H9 (cell line): Measurements from ENCODE around the gene CORIN. TPM values are rescaled to one million over a fixed set of nuclear protein-coding genes. Genes with fewer than 3 reads are reported as not detected.

Experiments
- DNase-seq: peaks from one replicate; pipeline ENCODE4 v3.0.0-alpha.2; 2017
- H2AFZ ChIP-seq: one replicate; pipeline ENCODE4 v1.6.1; 2013; ENCODE audit warnings: mild to moderate bottlenecking, low read length, control low read depth, moderate library complexity
- H2AK5ac ChIP-seq: 2 replicates; pipeline ENCODE4 v1.6.1; 2013; ENCODE audit warnings: low read length, control low read depth, mixed read lengths; ENCODE audit not compliant: insufficient read length
- H2BK120ac ChIP-seq: one replicate; pipeline ENCODE4 v1.6.1; 2013; ENCODE audit warnings: low read depth, mild to moderate bottlenecking, low read length, control low read depth, inconsistent platforms; ENCODE audit not compliant: poor library complexity, severe bottlenecking
- H2BK12ac ChIP-seq: 2 replicates; pipeline ENCODE4 v1.6.1; 2013; ENCODE audit warnings: low read length, control low read depth, mixed read lengths, low read depth; ENCODE audit not compliant: insufficient read length
- H2BK15ac ChIP-seq: 2 replicates; pipeline ENCODE4 v1.6.1; 2013; ENCODE audit warnings: low read depth, low read length, control low read depth
- H2BK20ac ChIP-seq: one replicate; pipeline ENCODE4 v1.6.1; 2013; ENCODE audit warnings: low read depth, mild to moderate bottlenecking, low read length, control low read depth, inconsistent platforms; ENCODE audit not compliant: poor library complexity, severe bottlenecking
- H2BK5ac ChIP-seq: 2 replicates; pipeline ENCODE4 v1.6.1; 2013; ENCODE audit warnings: low read length, control low read depth, mixed read lengths; ENCODE audit not compliant: insufficient read length
- H3K14ac ChIP-seq: 2 replicates; pipeline ENCODE4 v1.6.1; 2013; ENCODE audit warnings: low read length, control low read depth; ENCODE audit not compliant: insufficient read depth
- H3K18ac ChIP-seq: 2 replicates; pipeline ENCODE4 v1.6.1; 2013; ENCODE audit warnings: low read depth, mild to moderate bottlenecking, mixed read lengths, low read length, control low read depth; ENCODE audit not compliant: insufficient read length
- H3K23ac ChIP-seq: 2 replicates; pipeline ENCODE4 v1.6.1; 2013; ENCODE audit warnings: low read length, control low read depth, mixed read lengths, low read depth; ENCODE audit not compliant: insufficient read length
- H3K23me2 ChIP-seq: 2 replicates; pipeline ENCODE4 v1.6.1; 2013; ENCODE audit warnings: low read depth, mild to moderate bottlenecking, mixed read lengths, low read length, control low read depth; ENCODE audit not compliant: insufficient read length, poor library complexity, severe bottlenecking
- H3K27ac ChIP-seq: 2 replicates; pipeline ENCODE4 v1.5.1; 2013; ENCODE audit warnings: low read length, control low read depth, mixed read lengths, low read depth; ENCODE audit not compliant: insufficient read length
- H3K27me3 ChIP-seq: 2 replicates; pipeline ENCODE4 v1.6.1; 2013; ENCODE audit warnings: low read length, control low read depth, inconsistent platforms; ENCODE audit not compliant: insufficient read depth
- H3K4ac ChIP-seq: 2 replicates; pipeline ENCODE4 v1.6.1; 2013; ENCODE audit warnings: low read depth, mild to moderate bottlenecking, control low read depth, inconsistent platforms, low read length, moderate library complexity
- H3K4me1 ChIP-seq: 2 replicates; pipeline ENCODE4 v1.6.1; 2013; ENCODE audit warnings: low read length, control low read depth, inconsistent platforms; ENCODE audit not compliant: insufficient read depth
- H3K4me2 ChIP-seq: 2 replicates; pipeline ENCODE4 v1.6.1; 2013; ENCODE audit warnings: low read length, control low read depth, mixed read lengths; ENCODE audit not compliant: insufficient read length, insufficient read depth
- H3K56ac ChIP-seq: 2 replicates; pipeline ENCODE4 v1.6.1; 2013; ENCODE audit warnings: low read depth, mild to moderate bottlenecking, mixed read lengths, low read length, control low read depth; ENCODE audit not compliant: insufficient read length
- H3K79me1 ChIP-seq: 2 replicates; pipeline ENCODE4 v1.6.1; 2013; ENCODE audit warnings: low read depth, mild to moderate bottlenecking, moderate library complexity, low read length, control low read depth, inconsistent platforms; ENCODE audit not compliant: insufficient read depth, poor library complexity, severe bottlenecking
- H3K79me2 ChIP-seq: 2 replicates; pipeline ENCODE4 v1.6.1; 2013; ENCODE audit warnings: low read length, control low read depth, inconsistent platforms; ENCODE audit not compliant: insufficient read depth
- H3K9ac ChIP-seq: 2 replicates; pipeline ENCODE4 v1.6.1; 2013; ENCODE audit warnings: low read length, control low read depth, mixed read lengths; ENCODE audit not compliant: insufficient read length; ENCODE audit errors: extremely low read depth
- H3K9me3 ChIP-seq: one replicate; pipeline ENCODE4 v1.6.1; 2013; ENCODE audit warnings: low read depth, low read length, inconsistent platforms; ENCODE audit not compliant: control insufficient read depth
- H3T11ph ChIP-seq: one replicate; pipeline ENCODE4 v1.6.1; 2013; ENCODE audit warnings: mild to moderate bottlenecking, low read length, control low read depth, inconsistent platforms
- H4K20me1 ChIP-seq: one replicate; pipeline ENCODE4 v1.6.1; 2013; ENCODE audit not compliant: control insufficient read depth, insufficient read length, insufficient read depth
- H4K5ac ChIP-seq: 2 replicates; pipeline ENCODE4 v1.6.1; 2013; ENCODE audit warnings: low read depth, mild to moderate bottlenecking, mixed read lengths, low read length, control low read depth; ENCODE audit not compliant: insufficient read length
- H4K8ac ChIP-seq: replicated peaks from 2 replicates; pipeline ENCODE4 v1.6.1; 2013; ENCODE audit warnings: low read length, control low read depth, mixed read lengths, low read depth; ENCODE audit not compliant: insufficient read length
- H4K91ac ChIP-seq: 2 replicates; pipeline ENCODE4 v1.6.1; 2013; ENCODE audit warnings: low read depth, mild to moderate bottlenecking, moderate library complexity, mixed read lengths, low read length, control low read depth; ENCODE audit not compliant: insufficient read length
- H3K27ac Mint-ChIP-seq, 3 experiments: 2 replicates in 2 of 3; 3 replicates in 1 of 3; pipeline ENCODE4 v1.8.0; 2020 to 2021; ENCODE audit warnings: mixed read lengths in 3 of 3, mild to moderate bottlenecking in 1 of 3, moderate library complexity in 1 of 3
- H3K27me3 Mint-ChIP-seq: 2 replicates; pipeline ENCODE4 v1.8.0; 2021; ENCODE audit warnings: low read depth, mild to moderate bottlenecking, moderate library complexity, mixed read lengths
- H3K36me3 Mint-ChIP-seq, 3 experiments: 2 replicates in 2 of 3; 3 replicates in 1 of 3; pipeline ENCODE4 v1.8.0; 2020 to 2021; ENCODE audit warnings: low read depth in 3 of 3, mixed read lengths in 3 of 3; ENCODE audit not compliant: insufficient read depth in 1 of 3
- H3K4me1 Mint-ChIP-seq, 2 experiments: 2 replicates each; pipeline ENCODE4 v1.8.0; 2020; ENCODE audit warnings: mixed read lengths in 2 of 2
- H3K4me3 Mint-ChIP-seq, 2 experiments: 2 replicates in 1 of 2; 3 replicates in 1 of 2; pipeline ENCODE4 v1.8.0; 2020 to 2021; ENCODE audit warnings: mild to moderate bottlenecking in 2 of 2, mixed read lengths in 2 of 2, moderate library complexity in 1 of 2
- H3K9me3 Mint-ChIP-seq, 2 experiments: 2 replicates in 1 of 2; 3 replicates in 1 of 2; pipeline ENCODE4 v1.8.0; 2020; ENCODE audit warnings: mild to moderate bottlenecking in 2 of 2, mixed read lengths in 2 of 2, moderate library complexity in 1 of 2
- WGBS: extraction: QIAGEN DNeasy Blood & Tissue Kit; methylation state at CpG from one replicate; pipeline ENCODE4 v1.1.7; 2013; ENCODE audit warnings: missing lambda C conversion rate, low lambda C conversion rate, mixed read lengths; ENCODE audit not compliant: insufficient read length; ENCODE audit errors: extremely low coverage; 5-methylcytosine and 5-hydroxymethylcytosine counted together
- total RNA-seq: library from RNA; stranded (reverse); gene quantifications from 2 replicates; pipeline ENCODE4 v1.2.1, GENCODE V29; 2021
- TF ChIP-seq, protein P1 (sequence below): fragments of 200-600 bp; sonication (generic); conservative IDR thresholded peaks from 3 replicates; pipeline ENCODE4 v1.8.0; 2021; ENCODE audit warnings: antibody characterized with exemption, mild to moderate bottlenecking

Gene CORIN
- total RNA-seq, 1 experiment from 2014 or later, result 0.39 TPM

DNA sequence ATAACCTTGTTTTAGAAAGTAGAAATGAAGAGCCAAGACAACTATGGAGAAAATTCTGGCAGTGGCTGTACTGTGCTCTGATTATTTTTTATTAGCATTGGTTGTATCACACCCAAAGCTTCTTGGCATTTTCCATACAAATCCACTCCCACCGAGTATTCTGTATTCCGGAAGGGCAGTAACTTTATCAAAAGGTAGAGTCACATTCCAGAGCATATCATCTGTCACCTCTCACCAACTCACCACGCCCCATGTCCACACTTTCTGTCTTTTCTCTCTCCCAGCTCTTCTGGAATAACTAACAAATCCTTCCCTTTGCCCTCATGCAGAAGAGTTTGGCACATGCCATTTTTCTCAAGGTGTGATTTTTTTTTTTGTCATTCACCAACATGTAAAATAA, 52.7 kb downstream of the CORIN start:
- no peak overlapping the region for H4K8ac ChIP-seq
- no peaks in the 10 kb centered on the region for H3K27me3 Mint-ChIP-seq
- no peaks in the 10 kb centered on the region for H3K27me3 ChIP-seq
- no peaks in the 10 kb centered on the region for H3K4me1 Mint-ChIP-seq
- no peaks in the 10 kb centered on the region for H3K23me2 ChIP-seq
- H3K4me1 ChIP-seq, result no peaks in the 10 kb centered on the region
- no peak overlapping the region for H3T11ph ChIP-seq
- no peaks in the 10 kb centered on the region for H3K79me1 ChIP-seq
- H3K27ac Mint-ChIP-seq, result no peak overlapping the region
- H3K9ac ChIP-seq, result no peak overlapping the region
- H3K4ac ChIP-seq, result no peak overlapping the region
- no peak overlapping the region for H2BK5ac ChIP-seq
- no peak for DNase-seq
- H3K79me2 ChIP-seq, result no peaks in the 10 kb centered on the region
- no peaks in the 10 kb centered on the region for H3K9me3 ChIP-seq
- H3K27ac ChIP-seq, result no peak overlapping the region
- H2BK15ac ChIP-seq, result no peak overlapping the region
- no peak overlapping the region for H3K56ac ChIP-seq
- H3K9me3 Mint-ChIP-seq, result no peaks in the 10 kb centered on the region; a peak in 1 of 5 replicates
- H2BK120ac ChIP-seq, result no peak overlapping the region
- no peak overlapping the region for H3K4me2 ChIP-seq
- no peak overlapping the region for H3K18ac ChIP-seq
- no peak overlapping the region for H2BK20ac ChIP-seq
- H4K91ac ChIP-seq, result no peak overlapping the region
- no peak overlapping the region for H3K23ac ChIP-seq
- H3K14ac ChIP-seq, result no peak overlapping the region
- H3K4me3 Mint-ChIP-seq, result no peak overlapping the region
- TF ChIP-seq, protein P1, sequence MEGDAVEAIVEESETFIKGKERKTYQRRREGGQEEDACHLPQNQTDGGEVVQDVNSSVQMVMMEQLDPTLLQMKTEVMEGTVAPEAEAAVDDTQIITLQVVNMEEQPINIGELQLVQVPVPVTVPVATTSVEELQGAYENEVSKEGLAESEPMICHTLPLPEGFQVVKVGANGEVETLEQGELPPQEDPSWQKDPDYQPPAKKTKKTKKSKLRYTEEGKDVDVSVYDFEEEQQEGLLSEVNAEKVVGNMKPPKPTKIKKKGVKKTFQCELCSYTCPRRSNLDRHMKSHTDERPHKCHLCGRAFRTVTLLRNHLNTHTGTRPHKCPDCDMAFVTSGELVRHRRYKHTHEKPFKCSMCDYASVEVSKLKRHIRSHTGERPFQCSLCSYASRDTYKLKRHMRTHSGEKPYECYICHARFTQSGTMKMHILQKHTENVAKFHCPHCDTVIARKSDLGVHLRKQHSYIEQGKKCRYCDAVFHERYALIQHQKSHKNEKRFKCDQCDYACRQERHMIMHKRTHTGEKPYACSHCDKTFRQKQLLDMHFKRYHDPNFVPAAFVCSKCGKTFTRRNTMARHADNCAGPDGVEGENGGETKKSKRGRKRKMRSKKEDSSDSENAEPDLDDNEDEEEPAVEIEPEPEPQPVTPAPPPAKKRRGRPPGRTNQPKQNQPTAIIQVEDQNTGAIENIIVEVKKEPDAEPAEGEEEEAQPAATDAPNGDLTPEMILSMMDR, result no peak
- no CpG with 5 or more reads among the region's 3 CpGs for WGBS
- H2AK5ac ChIP-seq, result no peak overlapping the region
- no peaks in the 10 kb centered on the region for H4K20me1 ChIP-seq
- H2BK12ac ChIP-seq, result no peak overlapping the region
- H3K36me3 Mint-ChIP-seq, result no peaks in the 10 kb centered on the region
- H4K5ac ChIP-seq, result no peak overlapping the region
- no peak overlapping the region for H2AFZ ChIP-seq
